ENCODE data around the gene HEBP1.

DNA sequence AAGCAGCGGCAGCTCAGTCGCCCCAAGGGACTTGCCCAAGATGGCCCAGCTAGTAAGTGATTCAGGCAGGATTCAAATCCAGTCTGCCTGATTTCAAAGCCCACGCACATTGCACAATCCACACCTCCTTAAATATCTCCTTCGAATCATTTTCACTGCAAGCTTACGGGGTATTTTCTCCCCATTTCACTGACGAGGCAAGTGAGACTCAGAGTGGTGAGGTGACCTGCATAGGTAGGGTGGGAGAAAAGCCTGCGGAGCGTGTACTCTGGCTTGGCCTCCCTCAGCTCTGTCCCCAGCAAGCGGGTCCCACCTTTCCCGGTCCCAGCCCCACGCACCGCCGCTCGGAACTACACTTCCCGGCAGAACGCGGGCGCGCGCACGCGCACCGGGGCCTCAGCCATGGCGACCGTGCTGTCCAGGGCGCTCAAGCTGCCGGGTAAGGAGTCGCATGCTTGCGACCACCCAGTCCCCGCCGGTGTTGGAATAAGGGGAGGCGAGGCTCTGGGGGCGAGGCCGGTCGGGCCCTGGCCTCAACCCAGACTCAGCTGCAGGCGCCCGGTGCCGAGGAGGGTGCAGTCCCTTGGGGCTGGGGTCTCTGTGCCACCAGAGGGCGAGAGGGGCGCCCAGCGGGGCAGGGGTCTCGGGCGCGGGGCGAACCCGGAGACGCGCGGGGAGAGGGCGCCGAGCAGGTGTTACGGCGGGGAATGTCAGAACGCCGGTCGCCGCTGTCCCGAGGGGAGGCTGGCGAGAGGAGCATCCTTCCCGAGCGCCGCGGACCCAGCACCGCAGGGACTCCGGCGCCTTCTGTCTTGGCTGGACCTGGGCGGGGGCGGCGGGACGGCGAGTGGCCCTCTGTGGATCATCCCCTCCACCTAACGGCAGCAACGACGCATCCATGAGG is 44.2 kb upstream of the HEBP1 start, which contains the start of gene FAM234B:
- TF ChIP-seq, protein P1, sequence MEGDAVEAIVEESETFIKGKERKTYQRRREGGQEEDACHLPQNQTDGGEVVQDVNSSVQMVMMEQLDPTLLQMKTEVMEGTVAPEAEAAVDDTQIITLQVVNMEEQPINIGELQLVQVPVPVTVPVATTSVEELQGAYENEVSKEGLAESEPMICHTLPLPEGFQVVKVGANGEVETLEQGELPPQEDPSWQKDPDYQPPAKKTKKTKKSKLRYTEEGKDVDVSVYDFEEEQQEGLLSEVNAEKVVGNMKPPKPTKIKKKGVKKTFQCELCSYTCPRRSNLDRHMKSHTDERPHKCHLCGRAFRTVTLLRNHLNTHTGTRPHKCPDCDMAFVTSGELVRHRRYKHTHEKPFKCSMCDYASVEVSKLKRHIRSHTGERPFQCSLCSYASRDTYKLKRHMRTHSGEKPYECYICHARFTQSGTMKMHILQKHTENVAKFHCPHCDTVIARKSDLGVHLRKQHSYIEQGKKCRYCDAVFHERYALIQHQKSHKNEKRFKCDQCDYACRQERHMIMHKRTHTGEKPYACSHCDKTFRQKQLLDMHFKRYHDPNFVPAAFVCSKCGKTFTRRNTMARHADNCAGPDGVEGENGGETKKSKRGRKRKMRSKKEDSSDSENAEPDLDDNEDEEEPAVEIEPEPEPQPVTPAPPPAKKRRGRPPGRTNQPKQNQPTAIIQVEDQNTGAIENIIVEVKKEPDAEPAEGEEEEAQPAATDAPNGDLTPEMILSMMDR (optimal IDR thresholded peaks at IDR 0.05 in 1 of 3, IDR thresholded peaks at IDR 0.05 in 1 of 3, conservative IDR thresholded peaks at IDR 0.05 in 1 of 3; ENCODE audit: extremely low read depth in 1 of 3, insufficient read depth in 2 of 3, low read length in 3 of 3): peak in 1 of 3 experiments; percentile 21
- TF ChIP-seq EZH2 (IDR thresholded peaks at IDR 0.05; ENCODE audit: low read length): no peak
